Liver (tissue), 9 donors: Measurements from ENCODE around the gene EML4. TPM values are rescaled to one million over a fixed set of nuclear protein-coding genes. Genes with fewer than 3 reads are reported as not detected.

Experiments used
- DNase-seq: peaks from one replicate; pipeline ENCODE4 v3.0.0-alpha.2; 2017; ENCODE audit warnings: low spot score
- H3K27ac ChIP-seq, 2 donors: one replicate each; pipeline ENCODE4 v1.7.0; 2013; ENCODE audit warnings: inconsistent platforms in 2 of 2, low read length in 2 of 2, control low read depth in 1 of 2, low read depth in 1 of 2, mild to moderate bottlenecking in 1 of 2
- H3K27me3 ChIP-seq, 4 donors: one replicate each; pipeline versions ENCODE4 v1.6.1 to v1.7.0; 2013; ENCODE audit warnings: low read length in 3 of 4, inconsistent platforms in 1 of 4, mild to moderate bottlenecking in 1 of 4, moderate library complexity in 1 of 4; ENCODE audit not compliant: control insufficient read depth in 4 of 4, insufficient read depth in 4 of 4
- H3K36me3 ChIP-seq, 4 donors: one replicate each; pipeline versions ENCODE4 v1.6.1 to v1.7.0; 2013; ENCODE audit warnings: low read length in 3 of 4, mild to moderate bottlenecking in 3 of 4, low read depth in 1 of 4, moderate library complexity in 1 of 4; ENCODE audit not compliant: control insufficient read depth in 4 of 4, insufficient read depth in 3 of 4
- H3K4me1 ChIP-seq, 4 donors: one replicate each; pipeline versions ENCODE4 v1.6.1 to v1.7.0; 2013; ENCODE audit warnings: low read length in 3 of 4, mild to moderate bottlenecking in 3 of 4, moderate library complexity in 1 of 4; ENCODE audit not compliant: control insufficient read depth in 4 of 4, insufficient read depth in 4 of 4
- H3K4me3 ChIP-seq, 3 donors: one replicate each; pipeline versions ENCODE4 v1.6.1 to v1.7.0; 2013; ENCODE audit warnings: low read length in 3 of 3, control low read depth in 1 of 3, low read depth in 1 of 3, mild to moderate bottlenecking in 1 of 3
- H3K9ac ChIP-seq, 2 donors: one replicate each; pipeline ENCODE4 v1.7.0; 2013; ENCODE audit warnings: low read length in 2 of 2, mild to moderate bottlenecking in 2 of 2, moderate library complexity in 2 of 2, control low read depth in 1 of 2, low read depth in 1 of 2
- H3K9me3 ChIP-seq, 4 donors: one replicate each; pipeline versions ENCODE4 v1.6.1 to v1.7.0; 2013; ENCODE audit warnings: low read length in 3 of 4; ENCODE audit not compliant: control insufficient read depth in 4 of 4
- CTCF ChIP-seq: fragments of 150-350 bp; IDR thresholded peaks from 2 replicates; pipeline ENCODE4 v1.5.1; 2017; ENCODE audit warnings: improper control_type of control experiment, low read depth, low read length; ENCODE audit not compliant: missing input control
- EGR1 ChIP-seq, 2 donors: IDR thresholded peaks; 2 replicates each; pipeline ENCODE4 v1.6.1; 2016 to 2018; ENCODE audit warnings: antibody characterized with exemption in 2 of 2, low read depth in 2 of 2
- FOXA1 ChIP-seq: IDR thresholded peaks from 2 replicates; pipeline ENCODE4 v1.6.1; 2016; ENCODE audit warnings: antibody characterized with exemption
- FOXA2 ChIP-seq: IDR thresholded peaks from 2 replicates; pipeline ENCODE4 v1.6.1; 2016; ENCODE audit warnings: antibody characterized with exemption
- GABPA ChIP-seq, 2 donors: IDR thresholded peaks in 1 of 2; conservative IDR thresholded peaks in 1 of 2; 2 replicates each; pipeline ENCODE4 v1.6.1; 2016; ENCODE audit warnings: antibody characterized with exemption in 2 of 2, mild to moderate bottlenecking in 1 of 2, moderate library complexity in 1 of 2
- HNF4A ChIP-seq, 2 donors: conservative IDR thresholded peaks; 2 replicates each; pipeline ENCODE4 v1.6.1; 2016; ENCODE audit warnings: antibody characterized with exemption in 2 of 2, mild to moderate bottlenecking in 2 of 2
- HNF4G ChIP-seq: IDR thresholded peaks from 2 replicates; pipeline ENCODE4 v1.6.1; 2016; ENCODE audit warnings: antibody characterized with exemption
- JUND ChIP-seq, 2 donors: IDR thresholded peaks; 2 replicates each; pipeline ENCODE4 v1.6.1; 2016; ENCODE audit warnings: antibody characterized with exemption in 2 of 2
- MAX ChIP-seq: IDR thresholded peaks from 2 replicates; pipeline ENCODE4 v1.6.1; 2016; ENCODE audit warnings: antibody characterized with exemption
- NR2F2 ChIP-seq: IDR thresholded peaks from 2 replicates; pipeline ENCODE4 v1.6.1; 2016; ENCODE audit warnings: antibody characterized with exemption
- RAD21 ChIP-seq, 2 donors: IDR thresholded peaks; 2 replicates each; pipeline ENCODE4 v1.6.1; 2016; ENCODE audit warnings: antibody characterized with exemption in 2 of 2, mild to moderate bottlenecking in 2 of 2
- RXRA ChIP-seq, 2 donors: IDR thresholded peaks; 2 replicates each; pipeline ENCODE4 v1.6.1; 2017 to 2018; ENCODE audit warnings: antibody characterized with exemption in 2 of 2, mild to moderate bottlenecking in 1 of 2
- SP1 ChIP-seq: IDR thresholded peaks from 2 replicates; pipeline ENCODE4 v1.6.1; 2018; ENCODE audit warnings: antibody characterized with exemption, mild to moderate bottlenecking
- TAF1 ChIP-seq: conservative IDR thresholded peaks from 2 replicates; pipeline ENCODE4 v1.6.1; 2016; ENCODE audit warnings: antibody characterized with exemption, mild to moderate bottlenecking
- YY1 ChIP-seq: IDR thresholded peaks from 2 replicates; pipeline ENCODE4 v1.6.1; 2016; ENCODE audit warnings: antibody characterized with exemption, mild to moderate bottlenecking
- WGBS: extraction: QIAGEN DNeasy Blood & Tissue Kit; methylation state at CpG from one replicate; pipeline ENCODE4 v1.1.7; 2013; 5-methylcytosine and 5-hydroxymethylcytosine counted together
- polyA plus RNA-seq, 2 donors: library from polyadenylated mRNA; stranded (reverse) in 1 of 2; unstranded in 1 of 2; fragments of 200-250 nt in 1 of 2; fragments of >200 nt in 1 of 2; fragmentation: Nextera tagmentation in 1 of 2; extraction: Ambion mirVana in 1 of 2; gene quantifications; one replicate each; pipeline versions ENCODE4 v1.2.1 to v1.2.3, GENCODE V29; 2013 to 2015
- total RNA-seq, 2 donors: library from RNA; depleted of rRNA; stranded (reverse); fragments of >200 nt; gene quantifications; one replicate each; pipeline ENCODE4 v1.2.3, GENCODE V29; 2014
- TF ChIP-seq, protein P1 (sequence below): IDR thresholded peaks from 2 replicates; pipeline ENCODE4 v1.6.1; 2016; ENCODE audit warnings: antibody characterized with exemption
- TF ChIP-seq, protein P2 (sequence below): IDR thresholded peaks from 2 replicates; pipeline ENCODE4 v1.6.1; 2016; ENCODE audit warnings: antibody characterized with exemption
- TF ChIP-seq, protein P3 (sequence below): IDR thresholded peaks from 2 replicates; pipeline ENCODE4 v1.6.1; 2016; ENCODE audit warnings: antibody characterized with exemption, mild to moderate bottlenecking
- donor health status: healthy.
- donor health status: healthy.
- donor health status: healthy.
- donor health status: healthy.
- donor health status: healthy.

EML4 gene
- total and polyA plus RNA-seq, 4 donors: 12.8 to 49.6 (median 34.8) TPM

DNA sequence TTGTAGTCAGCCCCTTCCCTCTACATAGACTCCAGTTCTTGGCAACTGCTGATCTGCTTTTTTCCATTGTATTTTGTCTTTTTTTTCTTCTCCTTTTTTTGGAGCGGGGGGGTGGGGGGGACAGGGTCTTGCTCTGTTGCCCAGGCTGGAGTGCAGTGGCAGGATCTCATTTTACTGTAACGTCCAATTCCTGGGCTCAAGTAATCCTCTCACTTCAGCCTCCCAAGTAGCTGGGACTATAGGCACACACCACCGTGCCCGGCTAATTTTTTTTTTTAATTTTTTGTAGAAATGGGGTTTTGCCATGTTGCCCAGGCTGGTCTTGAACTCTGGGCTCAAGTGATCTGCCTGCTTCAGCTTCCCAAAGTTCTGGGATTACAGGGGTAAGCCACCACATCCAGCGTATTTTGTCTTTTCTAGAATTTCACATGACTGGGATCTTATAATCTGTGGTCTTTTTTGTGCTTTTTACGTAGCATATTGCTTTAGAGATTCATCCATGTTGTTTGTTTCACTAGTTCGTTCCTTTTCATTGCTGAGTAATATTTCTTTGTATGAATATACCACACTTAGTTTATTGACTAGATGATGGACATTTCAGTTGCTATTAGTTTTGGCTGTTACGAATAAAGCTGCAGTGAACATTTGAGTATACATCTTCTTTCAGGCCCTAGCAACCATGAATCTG is 17.9 kb downstream of the EML4 start:
- Histone ChIP-seq H3K27me3 (no peaks in the 10 kb centered on the region), H3K9me3 (no peaks in the 10 kb centered on the region), H3K4me3 (no peak overlapping the region), H3K36me3 (no peaks in the 10 kb centered on the region), H3K4me1 (peaks cover 8 to 58% (median 46%) of the 10 kb centered on the region in 4 donors), H3K27ac (peak overlapping the region in 1 of 2 donors; percentile 26), H3K9ac (no peak overlapping the region)
- no peak for DNase-seq
- TF ChIP-seq HNF4A (conservative IDR thresholded peaks at IDR 0.05): no peak
- TF ChIP-seq, protein P1, sequence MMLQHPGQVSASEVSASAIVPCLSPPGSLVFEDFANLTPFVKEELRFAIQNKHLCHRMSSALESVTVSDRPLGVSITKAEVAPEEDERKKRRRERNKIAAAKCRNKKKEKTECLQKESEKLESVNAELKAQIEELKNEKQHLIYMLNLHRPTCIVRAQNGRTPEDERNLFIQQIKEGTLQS: no peak
- no peak for TF ChIP-seq NR2F2
- no peak for TF ChIP-seq HNF4G
- TF ChIP-seq YY1: no peak
- 91% methylated on average over 8 of the region's 8 CpGs for WGBS

DNA sequence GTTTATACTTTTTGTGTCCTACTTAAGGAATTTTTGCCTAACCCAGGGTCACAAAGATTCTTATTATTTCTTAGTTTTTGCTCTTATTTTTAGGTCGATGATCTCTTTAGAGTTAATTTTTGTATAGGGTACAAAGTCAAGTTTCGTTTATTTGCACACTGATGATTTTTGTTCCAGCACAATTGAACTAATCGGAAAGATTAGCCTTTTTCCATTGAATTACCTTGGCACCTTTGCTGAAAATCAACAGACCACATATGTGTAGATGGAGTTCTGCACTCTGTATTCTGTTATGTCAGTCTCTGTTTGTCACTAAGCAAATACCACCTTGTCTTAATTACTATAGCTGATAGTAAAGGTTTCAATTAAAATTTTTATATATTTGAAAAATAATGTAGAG is 18.7 kb downstream of the EML4 start:
- WGBS: 34% methylated on average over 3 of the region's 3 CpGs
- H3K9ac ChIP-seq: peak overlapping the region in 1 of 2 donors; percentile 42
- H3K27ac ChIP-seq: peak overlapping the region; percentile 63 to 69
- H3K9me3 ChIP-seq: no peaks in the 10 kb centered on the region
- TF ChIP-seq, protein P2, sequence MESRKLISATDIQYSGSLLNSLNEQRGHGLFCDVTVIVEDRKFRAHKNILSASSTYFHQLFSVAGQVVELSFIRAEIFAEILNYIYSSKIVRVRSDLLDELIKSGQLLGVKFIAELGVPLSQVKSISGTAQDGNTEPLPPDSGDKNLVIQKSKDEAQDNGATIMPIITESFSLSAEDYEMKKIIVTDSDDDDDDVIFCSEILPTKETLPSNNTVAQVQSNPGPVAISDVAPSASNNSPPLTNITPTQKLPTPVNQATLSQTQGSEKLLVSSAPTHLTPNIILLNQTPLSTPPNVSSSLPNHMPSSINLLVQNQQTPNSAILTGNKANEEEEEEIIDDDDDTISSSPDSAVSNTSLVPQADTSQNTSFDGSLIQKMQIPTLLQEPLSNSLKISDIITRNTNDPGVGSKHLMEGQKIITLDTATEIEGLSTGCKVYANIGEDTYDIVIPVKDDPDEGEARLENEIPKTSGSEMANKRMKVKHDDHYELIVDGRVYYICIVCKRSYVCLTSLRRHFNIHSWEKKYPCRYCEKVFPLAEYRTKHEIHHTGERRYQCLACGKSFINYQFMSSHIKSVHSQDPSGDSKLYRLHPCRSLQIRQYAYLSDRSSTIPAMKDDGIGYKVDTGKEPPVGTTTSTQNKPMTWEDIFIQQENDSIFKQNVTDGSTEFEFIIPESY: peak; percentile 54
- TF ChIP-seq SP1: peak; percentile 67
- TF ChIP-seq FOXA1: peak; percentile 59
- TF ChIP-seq MAX: peak; percentile 19
- TF ChIP-seq YY1: peak; percentile 69
- TF ChIP-seq HNF4G: no peak
- TF ChIP-seq JUND (IDR thresholded peaks at IDR 0.05): peak in 1 of 2 donors; percentile 84
- TF ChIP-seq RXRA (IDR thresholded peaks at IDR 0.05): peak; percentile 57 to 78
- no peak for TF ChIP-seq TAF1
- peak; percentile 65 for TF ChIP-seq FOXA2
- no peak for TF ChIP-seq CTCF
- peak; percentile 85 to 92 for TF ChIP-seq HNF4A (conservative IDR thresholded peaks at IDR 0.05)
- TF ChIP-seq, protein P1: no peak
- TF ChIP-seq RAD21 (IDR thresholded peaks at IDR 0.05): peak in 1 of 2 donors; percentile 33
- TF ChIP-seq GABPA (IDR thresholded peaks at IDR 0.05 in 1 of 2, conservative IDR thresholded peaks at IDR 0.05 in 1 of 2): no peak
- TF ChIP-seq, protein P3, sequence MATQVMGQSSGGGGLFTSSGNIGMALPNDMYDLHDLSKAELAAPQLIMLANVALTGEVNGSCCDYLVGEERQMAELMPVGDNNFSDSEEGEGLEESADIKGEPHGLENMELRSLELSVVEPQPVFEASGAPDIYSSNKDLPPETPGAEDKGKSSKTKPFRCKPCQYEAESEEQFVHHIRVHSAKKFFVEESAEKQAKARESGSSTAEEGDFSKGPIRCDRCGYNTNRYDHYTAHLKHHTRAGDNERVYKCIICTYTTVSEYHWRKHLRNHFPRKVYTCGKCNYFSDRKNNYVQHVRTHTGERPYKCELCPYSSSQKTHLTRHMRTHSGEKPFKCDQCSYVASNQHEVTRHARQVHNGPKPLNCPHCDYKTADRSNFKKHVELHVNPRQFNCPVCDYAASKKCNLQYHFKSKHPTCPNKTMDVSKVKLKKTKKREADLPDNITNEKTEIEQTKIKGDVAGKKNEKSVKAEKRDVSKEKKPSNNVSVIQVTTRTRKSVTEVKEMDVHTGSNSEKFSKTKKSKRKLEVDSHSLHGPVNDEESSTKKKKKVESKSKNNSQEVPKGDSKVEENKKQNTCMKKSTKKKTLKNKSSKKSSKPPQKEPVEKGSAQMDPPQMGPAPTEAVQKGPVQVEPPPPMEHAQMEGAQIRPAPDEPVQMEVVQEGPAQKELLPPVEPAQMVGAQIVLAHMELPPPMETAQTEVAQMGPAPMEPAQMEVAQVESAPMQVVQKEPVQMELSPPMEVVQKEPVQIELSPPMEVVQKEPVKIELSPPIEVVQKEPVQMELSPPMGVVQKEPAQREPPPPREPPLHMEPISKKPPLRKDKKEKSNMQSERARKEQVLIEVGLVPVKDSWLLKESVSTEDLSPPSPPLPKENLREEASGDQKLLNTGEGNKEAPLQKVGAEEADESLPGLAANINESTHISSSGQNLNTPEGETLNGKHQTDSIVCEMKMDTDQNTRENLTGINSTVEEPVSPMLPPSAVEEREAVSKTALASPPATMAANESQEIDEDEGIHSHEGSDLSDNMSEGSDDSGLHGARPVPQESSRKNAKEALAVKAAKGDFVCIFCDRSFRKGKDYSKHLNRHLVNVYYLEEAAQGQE: peak; percentile 54
- peak in 1 of 2 donors; percentile 69 for TF ChIP-seq EGR1 (IDR thresholded peaks at IDR 0.05; ENCODE audit: low read depth in 2 of 2)
- no peak for TF ChIP-seq NR2F2
- no peaks in the 10 kb centered on the region for H3K27me3 ChIP-seq
- H3K4me1 ChIP-seq: peaks cover 11 to 54% (median 46%) of the 10 kb centered on the region in 4 donors
- H3K4me3 ChIP-seq: no peak overlapping the region
- no peaks in the 10 kb centered on the region for H3K36me3 ChIP-seq
- DNase-seq: no peak
